Dermis microvascular lymphatic vessel endothelial cell (primary cell): ENCODE measurements around the gene BTBD17. TPM values are rescaled to one million over a fixed set of nuclear protein-coding genes. Genes with fewer than 3 reads are reported as not detected.

ENCODE experiments used
- DNase-seq, 2 donors: peaks; one replicate each; pipeline versions ENCODE4 v3.0.0 to v3.0.0-alpha.2; 2010; ENCODE audit warnings: low read depth in 2 of 2
- total RNA-seq: library from RNA; depleted of rRNA; stranded (reverse); fragments of >200 nt; gene quantifications from 2 replicates; pipeline ENCODE4 v1.2.1, GENCODE V29; 2014

BTBD17 gene
- total RNA-seq, 1 donor from 2014 or later = not detected

DNA sequence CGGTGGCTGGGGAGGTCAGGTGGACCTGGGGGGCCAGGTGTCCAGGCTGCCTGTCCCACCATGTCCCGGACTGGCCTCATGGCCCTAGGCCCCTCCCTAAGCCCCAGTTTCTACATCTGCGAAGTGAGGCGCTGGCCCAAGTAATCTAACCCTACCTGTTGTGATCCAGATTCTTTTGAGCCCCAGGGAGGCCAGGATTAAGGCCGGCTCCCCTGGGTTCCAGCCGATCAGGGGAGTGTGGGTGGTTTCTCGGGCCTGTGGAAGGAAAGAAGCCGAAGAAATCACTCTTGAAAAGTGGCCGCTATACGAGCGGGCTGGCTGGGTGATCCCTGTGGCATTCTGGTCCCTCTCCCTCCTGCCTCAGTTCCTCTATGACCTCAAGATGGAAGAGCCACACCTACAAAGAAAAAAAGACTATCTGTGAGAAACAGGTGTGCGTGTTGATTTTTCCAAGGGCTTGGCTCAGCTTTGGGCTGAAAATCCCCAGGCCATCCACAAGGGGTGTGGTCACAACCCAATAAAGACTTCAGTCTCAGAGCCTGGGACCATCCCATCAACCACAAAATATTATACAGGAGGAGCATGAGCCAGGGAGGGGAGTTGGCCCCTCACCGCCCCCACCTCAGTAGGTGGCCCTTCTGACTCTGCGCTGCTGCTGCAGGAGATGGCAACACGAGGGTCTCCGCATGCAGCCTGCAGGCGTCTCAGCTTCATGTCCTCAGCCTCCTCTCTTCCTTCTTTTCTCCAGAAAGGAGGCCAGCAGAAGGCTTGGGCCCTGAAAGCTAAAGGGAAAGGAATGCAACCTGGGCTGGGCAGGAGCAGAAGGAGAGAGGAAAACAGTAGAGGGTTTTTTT, 25.9 kb upstream of the BTBD17 start:
- DNase-seq = no peak

DNA sequence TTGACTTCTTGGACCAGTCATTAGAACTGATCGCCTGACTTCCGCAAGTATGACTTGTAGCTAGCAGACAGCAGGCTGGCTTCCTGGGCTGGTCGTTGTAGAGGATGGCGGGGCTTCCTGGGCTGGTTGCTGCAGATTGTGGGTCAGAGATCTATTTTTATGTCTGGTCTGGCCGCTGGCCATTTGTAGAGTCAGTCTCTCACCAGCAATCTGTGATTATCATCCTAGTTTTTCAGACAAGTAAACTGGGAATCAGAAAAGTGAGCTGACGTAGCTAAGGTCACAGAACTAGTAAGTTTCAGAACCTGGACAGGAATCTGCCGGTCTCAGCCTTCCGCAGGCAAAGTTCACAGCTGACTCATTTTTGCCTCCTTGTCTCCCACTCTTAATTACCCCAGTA, 24.7 kb upstream of the BTBD17 start:
- DNase-seq = no peak

DNA sequence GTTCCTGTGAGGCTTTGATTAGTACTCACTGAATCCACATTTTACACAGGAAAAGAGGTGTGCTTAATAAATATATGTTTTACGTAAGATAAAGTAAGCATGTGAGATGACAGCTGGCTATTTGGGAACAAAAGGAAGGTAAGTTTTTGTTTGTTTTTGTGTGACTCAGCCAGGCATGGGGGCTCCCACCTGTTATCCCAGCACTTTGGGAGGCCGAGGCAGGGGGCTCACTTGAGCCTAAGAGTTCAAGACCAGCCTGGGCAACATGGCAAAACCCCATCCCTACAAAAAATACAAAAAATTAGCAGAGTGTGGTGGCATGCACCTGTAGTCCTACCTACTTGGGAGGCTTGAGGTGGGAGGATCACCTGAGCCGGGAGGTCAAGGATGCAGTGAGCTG, 23.5 kb upstream of the BTBD17 start:
- no peak for DNase-seq

DNA sequence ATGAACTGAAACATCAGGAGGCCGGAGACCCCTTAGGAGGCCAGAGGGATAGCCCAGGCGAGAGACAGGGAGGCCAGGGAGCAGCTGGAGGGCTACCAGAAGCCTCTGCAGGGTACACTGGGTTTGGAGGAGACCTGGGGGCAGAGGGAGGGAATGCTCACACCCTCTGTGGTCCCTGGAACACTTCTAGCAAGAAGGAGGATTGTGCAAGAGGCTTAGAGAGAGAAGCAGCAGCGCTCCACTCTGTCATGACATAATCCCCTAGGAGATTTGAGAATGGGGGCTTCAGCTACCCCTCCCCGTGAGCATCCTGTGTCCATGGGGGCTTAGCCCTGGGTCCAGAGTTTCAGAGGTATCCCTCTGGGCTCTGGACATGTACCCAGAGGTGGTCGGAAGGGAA, 21.5 kb upstream of the BTBD17 start:
- DNase-seq = no peak

DNA sequence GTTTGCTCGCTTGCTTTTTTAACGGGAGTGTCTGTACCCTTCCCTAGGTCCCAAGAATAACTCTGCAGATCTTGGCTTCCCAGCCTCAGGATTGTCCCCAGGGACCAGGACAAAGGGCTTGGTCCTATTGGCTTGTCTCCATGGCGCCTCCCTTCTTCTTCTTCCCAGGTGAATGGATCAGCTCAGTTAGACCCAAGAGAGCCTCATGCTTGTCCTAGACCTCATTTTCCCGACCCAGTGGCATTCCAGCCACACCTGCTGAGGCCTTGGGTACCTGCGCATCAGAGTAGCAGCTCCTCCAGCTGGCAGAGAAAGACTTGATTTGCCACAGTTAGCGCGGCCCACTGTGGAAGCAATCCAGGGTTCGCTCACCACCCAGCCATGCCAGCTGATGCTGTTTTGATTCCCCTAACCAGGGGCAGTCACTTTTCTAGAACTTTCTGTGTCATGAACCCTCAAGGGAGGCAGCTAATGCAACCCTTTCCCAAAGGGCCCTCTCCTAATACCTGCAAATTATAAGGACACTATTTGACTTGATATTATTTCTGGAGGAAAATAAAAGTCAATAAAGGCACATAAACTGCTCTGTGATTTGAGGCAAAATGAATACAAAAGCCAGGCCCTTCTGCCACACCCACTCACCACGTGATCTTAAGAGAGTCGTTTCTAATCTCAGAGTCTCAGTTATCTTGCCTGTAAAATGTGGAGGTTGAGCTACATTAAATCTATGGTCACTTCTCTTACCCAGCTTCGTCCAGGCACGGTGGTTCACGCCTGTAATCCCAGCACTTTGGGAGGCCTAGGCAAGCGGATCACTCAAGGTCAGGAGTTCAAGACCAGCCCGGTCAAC, 19.5 kb upstream of the BTBD17 start:
- no peak for DNase-seq

DNA sequence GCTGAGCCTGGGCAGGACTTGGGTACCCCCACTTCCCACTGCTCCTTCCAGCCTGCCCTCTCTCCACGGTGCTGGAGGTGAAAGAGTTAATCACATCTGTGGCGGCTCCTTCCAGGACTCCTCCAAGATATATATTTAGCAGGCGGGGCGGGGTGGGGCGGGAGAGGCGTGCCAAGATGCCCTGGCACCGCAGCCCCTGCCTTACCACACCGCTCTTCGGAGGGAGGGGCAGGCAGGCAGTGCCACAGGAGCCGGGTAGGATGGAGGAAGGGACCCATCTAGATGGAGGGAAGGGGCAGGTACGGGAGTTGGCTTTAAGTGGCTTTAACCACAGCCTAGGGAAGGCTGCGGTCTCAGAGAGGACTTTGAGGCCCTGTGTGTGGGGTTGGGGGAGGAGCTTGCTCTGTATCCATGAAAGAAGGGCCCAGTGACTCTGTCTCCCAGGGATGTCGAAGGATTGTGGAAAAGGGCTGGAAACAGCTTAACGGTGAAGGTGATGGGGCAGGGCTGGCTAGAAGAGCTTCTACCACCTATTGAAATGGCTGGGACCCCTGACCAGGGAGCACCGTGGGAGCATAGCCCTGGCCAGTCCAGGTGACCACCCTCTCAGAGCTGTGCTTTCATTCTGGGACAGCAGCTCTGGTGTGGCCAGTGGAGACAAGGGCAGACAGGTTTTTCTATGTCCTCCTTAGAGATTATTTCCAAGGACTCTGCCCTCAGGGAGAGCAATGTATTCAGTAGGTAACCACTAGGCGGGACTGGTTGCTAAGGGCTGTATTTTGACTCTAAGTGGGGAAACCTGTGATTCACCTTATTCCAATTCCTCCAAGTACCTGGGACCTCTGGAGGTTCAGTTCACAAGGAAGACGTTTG, 18.7 kb upstream of the BTBD17 start:
- no peak for DNase-seq

DNA sequence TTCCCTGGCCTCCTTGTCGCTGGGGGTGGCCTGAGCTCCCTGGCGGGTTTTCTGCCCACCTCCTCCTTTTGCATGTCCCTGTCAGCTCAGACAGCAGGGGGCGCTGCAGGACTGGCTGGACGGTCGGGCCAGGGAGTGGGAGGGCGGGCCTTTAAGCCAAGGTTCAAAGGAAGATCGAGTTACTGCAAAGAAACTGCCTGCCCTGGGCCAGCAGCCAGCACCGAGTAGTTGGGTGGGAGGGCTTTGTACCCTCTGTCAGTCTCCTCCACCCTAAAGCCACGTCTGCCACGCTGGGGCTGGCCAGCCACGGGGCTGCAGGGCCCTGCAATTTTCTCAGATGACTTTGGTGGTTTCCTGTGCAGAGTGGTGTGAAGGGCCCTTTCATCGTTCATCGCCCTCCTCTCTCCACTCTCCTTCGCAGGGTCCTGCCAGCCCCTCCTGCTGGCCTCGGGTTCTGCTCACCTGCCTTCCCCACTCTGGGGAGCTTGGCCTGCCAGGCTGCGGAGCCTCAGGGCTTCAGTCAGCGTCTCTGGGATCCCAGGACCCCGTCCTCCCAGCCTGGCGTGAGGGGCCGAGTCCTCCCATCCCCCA, 17.9 kb upstream of the BTBD17 start:
- DNase-seq = peak; percentile 36 to 77

DNA sequence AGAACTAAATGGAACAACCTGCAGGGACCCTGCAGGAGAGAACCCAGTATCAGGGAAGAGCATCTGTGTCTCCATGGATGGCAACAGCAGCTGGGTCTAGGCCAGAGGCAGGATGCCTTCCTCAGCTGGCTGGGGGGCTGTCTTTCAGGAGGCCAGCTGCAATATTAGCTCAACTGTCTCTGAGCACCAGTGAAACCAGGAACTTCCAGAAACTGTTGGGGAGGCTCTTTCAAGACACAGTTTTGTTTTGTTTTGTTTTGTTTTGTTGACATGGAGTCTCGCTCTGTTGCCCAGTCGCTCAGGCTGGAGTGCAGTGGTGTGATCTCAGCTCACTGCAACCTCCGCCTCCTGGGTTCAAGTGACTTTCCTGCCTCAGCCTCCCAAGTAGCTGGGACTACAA, 13.2 kb upstream of the BTBD17 start:
- DNase-seq = no peak

DNA sequence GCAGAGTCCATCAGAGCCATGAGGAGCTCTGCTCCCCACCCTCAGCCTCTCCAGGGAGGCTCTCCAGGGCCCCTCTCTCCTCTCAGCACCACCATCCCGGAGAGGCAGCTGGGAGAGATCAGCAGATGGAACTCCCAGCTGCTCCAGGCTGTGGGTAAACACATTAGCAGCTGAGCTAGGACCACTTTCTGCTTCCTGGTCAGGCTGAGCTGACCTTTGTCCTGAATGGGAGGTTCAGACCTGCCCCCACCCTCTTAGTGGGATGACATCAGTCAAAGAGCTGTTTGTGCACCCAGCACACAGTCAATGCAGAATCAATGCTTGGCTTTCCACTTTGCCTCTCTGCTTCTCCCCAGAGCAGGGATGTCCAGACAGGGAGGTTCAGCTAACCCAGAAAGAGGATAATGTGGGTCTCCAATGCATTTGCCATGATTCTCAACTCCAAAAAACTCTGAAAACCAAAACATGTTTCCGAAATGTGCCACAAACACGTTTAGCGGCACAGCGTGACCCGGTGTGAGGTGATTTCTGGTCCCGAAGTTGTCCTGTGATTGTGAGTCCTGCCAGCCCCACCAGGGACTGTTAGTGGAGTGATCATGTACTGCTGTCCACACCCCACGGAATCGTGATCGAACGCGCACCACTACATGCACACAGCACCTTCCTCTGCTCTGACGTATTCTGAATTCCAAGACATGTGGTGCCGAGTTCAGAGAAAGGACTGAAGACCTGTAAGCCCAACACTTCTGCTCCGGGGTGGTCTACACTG, 12.4 kb upstream of the BTBD17 start:
- DNase-seq = no peak

DNA sequence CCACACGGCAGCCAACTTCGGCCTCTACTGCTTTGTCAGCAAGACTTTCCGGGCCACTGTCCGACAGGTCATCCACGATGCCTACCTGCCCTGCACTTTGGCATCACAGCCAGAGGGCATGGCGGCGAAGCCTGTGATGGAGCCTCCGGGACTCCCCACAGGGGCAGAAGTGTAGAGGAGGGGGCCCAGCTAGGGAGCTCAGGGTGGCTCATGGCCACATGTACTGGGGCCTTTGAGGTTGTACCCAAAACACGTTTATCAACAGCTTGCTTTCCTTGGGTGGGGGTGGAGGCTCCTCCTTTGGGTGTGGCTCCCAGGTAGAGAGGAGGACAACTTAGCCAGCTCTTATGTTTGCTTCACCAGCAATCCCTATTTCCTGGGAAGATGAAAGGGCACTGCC, 10.8 kb upstream of the BTBD17 start:
- no peak for DNase-seq

DNA sequence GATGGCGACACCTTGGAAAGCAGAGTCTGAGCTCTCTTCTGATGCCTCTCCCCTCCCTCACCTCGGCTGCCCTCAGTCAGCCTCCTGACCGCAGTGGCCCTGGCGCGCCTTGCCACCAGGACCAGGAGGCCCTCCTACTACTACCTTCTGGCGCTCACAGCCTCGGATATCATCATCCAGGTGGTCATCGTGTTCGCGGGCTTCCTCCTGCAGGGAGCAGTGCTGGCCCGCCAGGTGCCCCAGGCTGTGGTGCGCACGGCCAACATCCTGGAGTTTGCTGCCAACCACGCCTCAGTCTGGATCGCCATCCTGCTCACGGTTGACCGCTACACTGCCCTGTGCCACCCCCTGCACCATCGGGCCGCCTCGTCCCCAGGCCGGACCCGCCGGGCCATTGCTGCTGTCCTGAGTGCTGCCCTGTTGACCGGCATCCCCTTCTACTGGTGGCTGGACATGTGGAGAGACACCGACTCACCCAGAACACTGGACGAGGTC, 10.0 kb upstream of the BTBD17 start:
- DNase-seq = no peak

DNA sequence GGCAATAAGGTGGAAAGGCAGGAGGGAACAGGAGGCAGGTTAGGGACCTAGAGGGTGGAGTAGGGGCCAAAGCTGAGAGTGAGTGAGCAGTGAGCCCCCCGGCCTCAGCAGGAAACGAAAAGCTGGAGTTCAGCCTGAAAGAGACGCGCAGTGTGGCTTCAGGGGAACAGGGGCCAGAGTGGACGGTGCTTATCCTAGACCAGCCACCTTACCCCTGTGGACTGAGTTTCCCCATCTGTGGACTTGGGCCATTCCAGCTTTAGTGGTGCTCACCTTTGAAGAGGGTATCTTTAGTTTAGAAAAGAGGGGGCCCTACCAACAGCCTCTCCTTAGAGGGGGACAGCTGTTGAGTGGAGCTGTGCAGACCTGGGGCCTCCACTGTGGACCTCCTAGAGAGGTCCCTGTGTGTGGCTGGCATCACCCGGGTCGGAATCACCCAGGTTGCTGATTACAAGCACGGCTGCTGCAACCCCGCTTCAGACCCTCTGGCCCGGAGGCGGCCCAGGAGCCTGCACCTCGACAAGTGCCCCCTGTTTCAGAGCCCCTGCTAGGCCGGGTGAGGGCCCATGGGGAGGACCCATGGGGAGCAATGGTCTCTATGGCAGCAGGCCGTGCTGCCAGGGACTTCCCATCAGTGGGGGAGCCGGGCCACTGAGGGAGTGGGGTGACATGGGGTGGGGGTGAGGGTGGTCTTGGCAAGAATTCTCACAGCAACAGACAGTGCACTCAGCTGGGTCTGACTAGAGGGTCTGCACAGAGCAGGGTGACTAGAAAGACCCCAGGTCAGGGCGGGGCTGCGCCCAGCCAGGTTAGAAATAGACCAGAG, 8.2 kb upstream of the BTBD17 start:
- no peak for DNase-seq

DNA sequence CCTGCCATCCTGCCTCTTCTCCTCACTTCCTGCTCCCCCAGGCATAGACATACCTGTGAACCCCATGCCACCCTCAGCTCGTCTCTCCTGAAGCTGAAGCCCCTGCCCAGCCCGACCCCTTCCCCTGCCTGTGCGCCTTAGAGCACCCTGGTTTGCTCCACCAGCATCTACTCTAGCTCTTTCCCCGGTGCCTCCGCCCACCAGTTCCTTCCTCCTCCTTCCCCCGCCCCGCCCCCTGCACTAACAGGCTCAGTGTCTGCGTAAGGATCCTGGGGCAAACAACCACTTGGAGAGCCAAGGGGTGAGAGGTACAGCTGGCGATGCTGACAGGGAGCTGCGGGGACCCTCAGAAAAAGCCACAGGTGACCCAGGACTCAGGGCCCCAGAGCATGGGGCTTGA, 7.6 kb upstream of the BTBD17 start:
- no peak for DNase-seq

DNA sequence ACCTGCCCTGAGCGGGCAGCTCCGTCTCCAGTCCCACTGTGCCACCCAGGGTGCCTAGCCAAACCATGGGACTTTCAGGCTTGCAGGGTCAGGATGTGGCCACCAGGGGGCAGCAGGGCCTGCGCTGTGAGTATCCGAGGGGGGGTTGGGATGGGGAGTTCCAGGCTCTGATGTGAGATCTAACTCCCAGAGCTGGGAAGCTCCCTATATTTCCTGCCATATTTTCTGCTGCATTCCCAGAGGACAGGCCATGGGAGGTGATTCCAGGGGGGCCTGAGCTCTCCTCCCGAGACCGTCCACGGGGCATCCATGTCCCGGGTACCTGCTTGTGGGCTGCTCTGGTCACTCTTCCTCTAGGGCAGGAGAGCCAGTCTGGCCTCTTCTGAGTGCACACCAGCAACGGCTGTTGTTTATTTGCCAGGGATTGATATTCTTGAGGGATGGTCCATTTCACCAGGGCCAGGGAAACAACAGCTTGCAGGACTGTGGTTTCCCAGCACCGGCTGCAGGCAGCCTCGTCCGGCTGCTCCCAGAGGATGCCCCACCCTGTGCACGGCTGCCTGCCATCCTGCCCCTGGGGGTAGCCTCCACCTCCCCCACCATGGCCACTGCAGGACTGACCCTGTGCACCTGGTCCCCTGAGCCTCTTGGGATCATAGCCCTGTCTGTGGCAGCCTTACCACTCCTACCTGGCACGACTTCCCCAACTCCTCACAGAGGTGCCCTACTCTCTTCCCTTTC, 6.8 kb upstream of the BTBD17 start:
- DNase-seq = peak; percentile 33 to 65

DNA sequence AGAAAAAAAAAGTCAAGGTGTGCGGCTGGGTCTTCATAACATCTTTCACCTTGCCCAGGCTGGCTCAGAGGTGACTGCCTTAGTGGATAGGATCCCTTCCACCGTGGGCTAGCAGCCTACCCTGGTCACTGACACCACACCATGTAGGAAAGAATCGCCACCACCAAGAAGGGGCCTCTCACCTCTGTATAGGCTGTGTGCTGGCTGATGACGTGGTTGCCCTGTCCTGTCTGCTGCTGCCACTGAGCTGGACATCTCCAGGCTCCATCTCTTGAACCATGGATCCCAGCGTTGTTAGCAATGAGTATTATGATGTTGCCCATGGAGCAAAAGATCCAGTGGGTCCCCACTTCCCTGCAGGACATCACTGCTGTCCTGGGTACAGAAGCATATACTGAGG, 5.5 kb upstream of the BTBD17 start, which contains the start of gene GPR142:
TSS of gene GPR142 (plus strand) at position 301 of the 400 bp plus-strand sequence. CDS start 2,035 bp downstream, outside the sequence.
- DNase-seq = no peak

DNA sequence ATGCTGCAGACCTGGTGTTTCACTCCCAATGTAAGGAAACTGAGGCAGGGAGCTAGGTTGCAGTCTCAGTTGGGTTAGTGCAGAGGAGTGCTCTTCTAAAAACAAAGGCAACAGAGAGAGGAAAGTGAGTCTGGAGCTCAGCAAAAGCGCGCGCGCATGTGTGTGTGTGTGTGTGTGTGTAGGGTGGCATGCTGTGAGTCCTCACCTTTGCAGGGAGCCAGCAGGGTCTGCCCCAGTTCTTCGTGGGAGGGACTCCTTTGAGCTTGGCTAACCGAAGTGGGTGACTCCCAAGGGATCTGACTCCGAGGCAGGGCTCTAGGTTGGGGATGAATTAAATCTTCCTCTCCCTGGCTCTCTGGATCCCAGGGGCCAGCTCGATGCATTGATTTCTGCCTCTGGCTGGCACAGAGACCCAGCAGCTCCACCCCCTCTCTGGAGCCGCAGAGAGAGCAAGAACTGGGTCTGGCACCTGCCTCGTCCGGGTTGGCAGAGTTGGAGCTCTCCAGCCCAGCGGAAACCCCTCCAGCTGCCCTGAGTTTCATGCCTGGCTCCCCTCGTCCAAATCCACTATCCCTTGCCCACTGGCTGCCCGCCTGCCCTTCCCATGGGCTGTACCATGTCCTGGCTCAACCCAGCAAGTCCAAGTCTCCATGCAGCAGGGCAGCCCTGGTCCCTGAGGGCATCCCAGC, 1.3 kb upstream of the BTBD17 start:
- DNase-seq = no peak

DNA sequence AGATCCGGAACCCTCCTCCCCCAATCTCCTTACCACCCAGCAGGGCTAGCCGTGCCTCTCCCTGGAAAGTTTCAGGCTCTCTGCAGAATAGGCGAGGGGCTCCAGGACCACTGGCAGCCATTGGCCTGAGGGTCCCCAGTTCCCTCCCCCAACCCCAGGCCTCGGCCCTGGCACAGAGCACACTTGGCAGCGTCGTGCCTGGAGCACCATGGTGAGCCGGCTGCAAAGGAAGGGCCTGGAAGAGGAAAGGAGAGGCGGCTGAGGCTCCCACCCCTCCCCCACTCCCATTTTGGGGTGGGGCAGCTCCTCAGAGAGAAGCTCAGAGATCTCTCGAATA, 369 bp upstream of the BTBD17 start:
- DNase-seq = no peak

DNA sequence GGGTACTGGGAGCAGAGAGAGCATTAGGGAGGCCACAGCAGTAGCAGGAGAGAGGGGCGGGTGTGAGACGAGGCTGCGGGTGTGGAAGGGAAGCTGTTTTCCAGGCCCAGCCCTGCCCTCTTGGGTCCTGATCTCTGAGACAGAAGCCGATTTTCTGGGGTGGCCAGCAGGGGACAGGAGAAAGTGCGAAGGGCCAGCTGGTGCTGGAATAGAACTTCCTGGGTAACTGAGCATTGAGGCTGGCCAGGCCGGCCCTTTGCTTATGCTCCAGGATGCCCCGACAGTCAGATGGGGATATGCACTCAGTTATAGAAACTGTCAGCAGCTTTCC, 804 bp downstream of the BTBD17 start:
- no peak for DNase-seq
